ENCODE data around the gene ASCL2. TPM values are rescaled to one million over a fixed set of nuclear protein-coding genes. Genes with fewer than 3 reads are reported as not detected.

ASCL2 gene
- total and polyA plus RNA-seq, 2 of the 4 experiments (the other 2 are of a cell fraction), result not detected

DNA sequence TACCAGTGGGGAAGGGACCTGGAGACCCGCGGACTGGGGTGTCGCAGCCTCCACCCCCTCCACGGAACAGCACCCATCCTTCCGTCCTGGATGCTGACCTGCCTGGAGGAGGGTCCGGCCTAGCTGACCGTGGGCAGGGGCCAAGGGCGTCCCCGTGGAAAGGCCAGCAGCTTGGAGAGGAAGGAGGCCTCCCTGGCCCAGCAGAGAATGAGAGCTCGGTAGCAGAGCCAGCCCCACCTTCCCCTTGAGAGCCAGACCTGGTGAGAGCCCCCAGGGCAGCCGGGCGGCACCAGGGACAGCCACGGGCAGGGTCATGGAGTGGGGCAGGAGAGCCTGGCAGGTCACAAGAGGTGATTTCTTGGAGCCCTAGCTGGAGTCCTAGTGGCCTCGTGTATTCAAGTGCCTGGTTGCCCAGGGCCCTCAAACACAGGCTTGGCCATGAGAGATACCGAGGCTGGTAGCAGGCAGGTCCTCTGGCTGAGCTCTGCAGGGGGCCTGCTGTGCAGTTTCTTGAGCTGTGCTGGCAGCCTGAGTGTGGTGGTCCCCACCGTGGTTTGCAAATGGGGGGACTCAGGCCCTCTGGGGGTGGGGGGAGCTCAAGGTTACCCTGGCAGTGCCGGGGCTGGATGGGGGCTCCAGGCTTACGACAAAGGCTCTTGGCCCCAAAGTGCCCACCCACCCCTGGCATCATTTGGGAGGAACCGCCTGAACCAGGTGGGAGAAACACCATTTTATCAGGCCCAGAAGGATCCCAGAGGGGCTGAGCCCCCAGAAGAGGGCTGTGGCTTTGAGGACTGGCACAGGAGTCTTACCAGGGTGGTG is 39.1 kb upstream of the ASCL2 start:
- H2BK20ac ChIP-seq (ENCODE audit: low read depth, low read length), result no peak overlapping the region
- H2AK5ac ChIP-seq (ENCODE audit: low read depth, low read length), result no peak overlapping the region
- ChIA-PET POLR2A (ENCODE audit: unreplicated experiment) (no interaction called here), CTCF (no interaction called here)
- H3K14ac ChIP-seq (replicated peaks; ENCODE audit: low read depth, low read length), result no peak overlapping the region
- peaks cover 9% of the 10 kb centered on the region for H3K9me1 ChIP-seq (ENCODE audit: insufficient read depth, low read length)
- H3K4ac ChIP-seq (ENCODE audit: low read depth, low read length), result no peak overlapping the region
- in situ Hi-C loops (cut with MboI; ENCODE audit: low sequenced_read_pairs) (loop anchor here (5.0 kb wide), 1 partner anchor 108 kb away; no protein-coding TSS in a partner anchor), dilution Hi-C loops (cut with HindIII; ENCODE audit: low sequenced_read_pairs, unreplicated experiment) (no loop called here), intact Hi-C loops (cut with micrococcal nuclease) (no loop called here)
- H3K27ac ChIP-seq (ENCODE audit: insufficient read depth, low read length), result no peak overlapping the region
- no peak overlapping the region for H2BK120ac ChIP-seq (ENCODE audit: low read depth, low read length)
- no peaks in the 10 kb centered on the region for H3K9me3 ChIP-seq (ENCODE audit: control insufficient read depth, insufficient read depth, low read length)
- H3K4me2 ChIP-seq (ENCODE audit: low read depth, low read length), result no peak overlapping the region
- no peak overlapping the region for H2AFZ ChIP-seq (replicated peaks; ENCODE audit: low read length, poor library complexity)
- no peak for TF ChIP-seq SMC3 (IDR thresholded peaks at IDR 0.05; ENCODE audit: low read depth, low read length)
- no peak overlapping the region for H2BK15ac ChIP-seq (ENCODE audit: low read depth, low read length)
- H3K56ac ChIP-seq (ENCODE audit: extremely low read depth, insufficient read depth, low read length), result no peak overlapping the region
- H3K4me1 ChIP-seq (ENCODE audit: control insufficient read depth, insufficient read depth, low read length), result peaks cover 23% of the 10 kb centered on the region
- ATAC-seq (ENCODE audit: low read depth), result no peak
- H3K27me3 ChIP-seq (ENCODE audit: control insufficient read depth, insufficient read depth, low read length), result no peaks in the 10 kb centered on the region
- H2AK9ac ChIP-seq (replicated peaks; ENCODE audit: low read depth, low read length, poor library complexity), result no peak overlapping the region
- no peak for DNase-seq
- no peak overlapping the region for H3K4me3 ChIP-seq (ENCODE audit: insufficient read depth, low read depth, low read length)
- H3K23ac ChIP-seq (ENCODE audit: low read depth, low read length), result no peak overlapping the region
- H4K8ac ChIP-seq (ENCODE audit: low read depth in 2 of 2, low read length in 2 of 2), result no peak overlapping the region
- peaks cover 3% of the 10 kb centered on the region; the same call in 1 of the 2 replicates for H4K20me1 ChIP-seq (ENCODE audit: insufficient read depth, low read length)
- no peak overlapping the region for H4K5ac ChIP-seq (ENCODE audit: low read depth, low read length)
- BruUV-seq (replicated peaks), result no TSS peak
- H3K9ac ChIP-seq (ENCODE audit: low read depth, low read length), result no peak overlapping the region
- no peak overlapping the region for H2BK5ac ChIP-seq (ENCODE audit: low read depth, low read length, poor library complexity, severe bottlenecking)
- 93% methylated on average over 3 of the region's 19 CpGs; no CpG with 5 or more reads in 1 of the 2 experiments for WGBS, 2 experiments (ENCODE audit: extremely low coverage in 2 of 2, insufficient read length in 1 of 2)
- no peak overlapping the region for H3K18ac ChIP-seq (ENCODE audit: low read depth, low read length)
- H3K36me3 ChIP-seq (ENCODE audit: control insufficient read depth, insufficient read depth, low read length), result no peaks in the 10 kb centered on the region
- no peak overlapping the region for H4K91ac ChIP-seq (ENCODE audit: insufficient read depth, low read depth, low read length)
- no peaks in the 10 kb centered on the region for H3K79me1 ChIP-seq (ENCODE audit: low read depth in 1 of 2, low read length in 2 of 2)

Data from IMR-90 (cell line).